H9 (cell line): ENCODE data around the gene VPS4A. TPM values are rescaled to one million over a fixed set of nuclear protein-coding genes. Genes with fewer than 3 reads are reported as not detected.

ENCODE experiments used
- DNase-seq: peaks from one replicate; pipeline ENCODE4 v3.0.0-alpha.2; 2017
- H2AFZ ChIP-seq: one replicate; pipeline ENCODE4 v1.6.1; 2013; ENCODE audit warnings: mild to moderate bottlenecking, low read length, control low read depth, moderate library complexity
- H2AK5ac ChIP-seq: 2 replicates; pipeline ENCODE4 v1.6.1; 2013; ENCODE audit warnings: low read length, control low read depth, mixed read lengths; ENCODE audit not compliant: insufficient read length
- H2BK120ac ChIP-seq: one replicate; pipeline ENCODE4 v1.6.1; 2013; ENCODE audit warnings: low read depth, mild to moderate bottlenecking, low read length, control low read depth, inconsistent platforms; ENCODE audit not compliant: poor library complexity, severe bottlenecking
- H2BK12ac ChIP-seq: 2 replicates; pipeline ENCODE4 v1.6.1; 2013; ENCODE audit warnings: low read length, control low read depth, mixed read lengths, low read depth; ENCODE audit not compliant: insufficient read length
- H2BK15ac ChIP-seq: 2 replicates; pipeline ENCODE4 v1.6.1; 2013; ENCODE audit warnings: low read depth, low read length, control low read depth
- H2BK20ac ChIP-seq: one replicate; pipeline ENCODE4 v1.6.1; 2013; ENCODE audit warnings: low read depth, mild to moderate bottlenecking, low read length, control low read depth, inconsistent platforms; ENCODE audit not compliant: poor library complexity, severe bottlenecking
- H2BK5ac ChIP-seq: 2 replicates; pipeline ENCODE4 v1.6.1; 2013; ENCODE audit warnings: low read length, control low read depth, mixed read lengths; ENCODE audit not compliant: insufficient read length
- H3K14ac ChIP-seq: 2 replicates; pipeline ENCODE4 v1.6.1; 2013; ENCODE audit warnings: low read length, control low read depth; ENCODE audit not compliant: insufficient read depth
- H3K18ac ChIP-seq: 2 replicates; pipeline ENCODE4 v1.6.1; 2013; ENCODE audit warnings: low read depth, mild to moderate bottlenecking, mixed read lengths, low read length, control low read depth; ENCODE audit not compliant: insufficient read length
- H3K23ac ChIP-seq: 2 replicates; pipeline ENCODE4 v1.6.1; 2013; ENCODE audit warnings: low read length, control low read depth, mixed read lengths, low read depth; ENCODE audit not compliant: insufficient read length
- H3K23me2 ChIP-seq: 2 replicates; pipeline ENCODE4 v1.6.1; 2013; ENCODE audit warnings: low read depth, mild to moderate bottlenecking, mixed read lengths, low read length, control low read depth; ENCODE audit not compliant: insufficient read length, poor library complexity, severe bottlenecking
- H3K27ac ChIP-seq: 2 replicates; pipeline ENCODE4 v1.5.1; 2013; ENCODE audit warnings: low read length, control low read depth, mixed read lengths, low read depth; ENCODE audit not compliant: insufficient read length
- H3K27me3 ChIP-seq: 2 replicates; pipeline ENCODE4 v1.6.1; 2013; ENCODE audit warnings: low read length, control low read depth, inconsistent platforms; ENCODE audit not compliant: insufficient read depth
- H3K4ac ChIP-seq: 2 replicates; pipeline ENCODE4 v1.6.1; 2013; ENCODE audit warnings: low read depth, mild to moderate bottlenecking, control low read depth, inconsistent platforms, low read length, moderate library complexity
- H3K4me1 ChIP-seq: 2 replicates; pipeline ENCODE4 v1.6.1; 2013; ENCODE audit warnings: low read length, control low read depth, inconsistent platforms; ENCODE audit not compliant: insufficient read depth
- H3K4me2 ChIP-seq: 2 replicates; pipeline ENCODE4 v1.6.1; 2013; ENCODE audit warnings: low read length, control low read depth, mixed read lengths; ENCODE audit not compliant: insufficient read length, insufficient read depth
- H3K56ac ChIP-seq: 2 replicates; pipeline ENCODE4 v1.6.1; 2013; ENCODE audit warnings: low read depth, mild to moderate bottlenecking, mixed read lengths, low read length, control low read depth; ENCODE audit not compliant: insufficient read length
- H3K79me1 ChIP-seq: 2 replicates; pipeline ENCODE4 v1.6.1; 2013; ENCODE audit warnings: low read depth, mild to moderate bottlenecking, moderate library complexity, low read length, control low read depth, inconsistent platforms; ENCODE audit not compliant: insufficient read depth, poor library complexity, severe bottlenecking
- H3K79me2 ChIP-seq: 2 replicates; pipeline ENCODE4 v1.6.1; 2013; ENCODE audit warnings: low read length, control low read depth, inconsistent platforms; ENCODE audit not compliant: insufficient read depth
- H3K9ac ChIP-seq: 2 replicates; pipeline ENCODE4 v1.6.1; 2013; ENCODE audit warnings: low read length, control low read depth, mixed read lengths; ENCODE audit not compliant: insufficient read length; ENCODE audit errors: extremely low read depth
- H3K9me3 ChIP-seq: one replicate; pipeline ENCODE4 v1.6.1; 2013; ENCODE audit warnings: low read depth, low read length, inconsistent platforms; ENCODE audit not compliant: control insufficient read depth
- H3T11ph ChIP-seq: one replicate; pipeline ENCODE4 v1.6.1; 2013; ENCODE audit warnings: mild to moderate bottlenecking, low read length, control low read depth, inconsistent platforms
- H4K20me1 ChIP-seq: one replicate; pipeline ENCODE4 v1.6.1; 2013; ENCODE audit not compliant: control insufficient read depth, insufficient read length, insufficient read depth
- H4K5ac ChIP-seq: 2 replicates; pipeline ENCODE4 v1.6.1; 2013; ENCODE audit warnings: low read depth, mild to moderate bottlenecking, mixed read lengths, low read length, control low read depth; ENCODE audit not compliant: insufficient read length
- H4K8ac ChIP-seq: replicated peaks from 2 replicates; pipeline ENCODE4 v1.6.1; 2013; ENCODE audit warnings: low read length, control low read depth, mixed read lengths, low read depth; ENCODE audit not compliant: insufficient read length
- H4K91ac ChIP-seq: 2 replicates; pipeline ENCODE4 v1.6.1; 2013; ENCODE audit warnings: low read depth, mild to moderate bottlenecking, moderate library complexity, mixed read lengths, low read length, control low read depth; ENCODE audit not compliant: insufficient read length
- H3K27ac Mint-ChIP-seq, 3 experiments: 2 replicates in 2 of 3; 3 replicates in 1 of 3; pipeline ENCODE4 v1.8.0; 2020 to 2021; ENCODE audit warnings: mixed read lengths in 3 of 3, mild to moderate bottlenecking in 1 of 3, moderate library complexity in 1 of 3
- H3K27me3 Mint-ChIP-seq: 2 replicates; pipeline ENCODE4 v1.8.0; 2021; ENCODE audit warnings: low read depth, mild to moderate bottlenecking, moderate library complexity, mixed read lengths
- H3K36me3 Mint-ChIP-seq, 3 experiments: 2 replicates in 2 of 3; 3 replicates in 1 of 3; pipeline ENCODE4 v1.8.0; 2020 to 2021; ENCODE audit warnings: low read depth in 3 of 3, mixed read lengths in 3 of 3; ENCODE audit not compliant: insufficient read depth in 1 of 3
- H3K4me1 Mint-ChIP-seq, 2 experiments: 2 replicates each; pipeline ENCODE4 v1.8.0; 2020; ENCODE audit warnings: mixed read lengths in 2 of 2
- H3K4me3 Mint-ChIP-seq, 2 experiments: 2 replicates in 1 of 2; 3 replicates in 1 of 2; pipeline ENCODE4 v1.8.0; 2020 to 2021; ENCODE audit warnings: mild to moderate bottlenecking in 2 of 2, mixed read lengths in 2 of 2, moderate library complexity in 1 of 2
- H3K9me3 Mint-ChIP-seq, 2 experiments: 2 replicates in 1 of 2; 3 replicates in 1 of 2; pipeline ENCODE4 v1.8.0; 2020; ENCODE audit warnings: mild to moderate bottlenecking in 2 of 2, mixed read lengths in 2 of 2, moderate library complexity in 1 of 2
- WGBS: extraction: QIAGEN DNeasy Blood & Tissue Kit; methylation state at CpG from one replicate; pipeline ENCODE4 v1.1.7; 2013; ENCODE audit warnings: missing lambda C conversion rate, low lambda C conversion rate, mixed read lengths; ENCODE audit not compliant: insufficient read length; ENCODE audit errors: extremely low coverage; 5-methylcytosine and 5-hydroxymethylcytosine counted together
- total RNA-seq: library from RNA; stranded (reverse); gene quantifications from 2 replicates; pipeline ENCODE4 v1.2.1, GENCODE V29; 2021
- TF ChIP-seq, protein P1 (sequence below): fragments of 200-600 bp; sonication (generic); conservative IDR thresholded peaks from 3 replicates; pipeline ENCODE4 v1.8.0; 2021; ENCODE audit warnings: antibody characterized with exemption, mild to moderate bottlenecking

VPS4A gene
- total RNA-seq, 1 experiment from 2014 or later, result 27.1 TPM

DNA sequence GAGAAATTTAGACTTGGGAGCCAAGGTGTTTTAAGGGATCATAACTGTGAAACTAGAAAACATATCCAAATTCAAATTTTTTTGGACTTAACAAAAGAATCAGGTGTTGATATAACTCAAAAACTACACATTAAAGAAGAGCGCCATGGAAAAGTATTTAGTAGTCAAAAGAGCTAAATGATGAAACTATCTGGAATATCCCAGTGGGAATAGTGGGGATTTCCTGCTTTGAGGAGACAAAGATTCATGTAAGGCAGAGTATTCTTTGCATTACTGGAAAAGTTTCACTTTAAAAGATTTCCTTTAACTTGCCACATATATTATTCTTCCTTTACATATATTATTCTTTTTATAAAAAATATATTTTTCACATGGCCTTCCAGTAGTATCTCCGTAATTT is 40.3 kb upstream of the VPS4A start:
- Histone ChIP-seq H3K79me2 (no peaks in the 10 kb centered on the region), H4K5ac (no peak overlapping the region), H3T11ph (no peak overlapping the region), H2BK12ac (no peak overlapping the region), H3K4ac (no peak overlapping the region), H2BK5ac (no peak overlapping the region), H2BK15ac (no peak overlapping the region), H3K4me2 (no peak overlapping the region), H3K9ac (no peak overlapping the region), H3K56ac (no peak overlapping the region), H3K27ac (no peak overlapping the region), H3K4me1 (no peaks in the 10 kb centered on the region), H2AK5ac (no peak overlapping the region), H3K14ac (no peak overlapping the region), H4K20me1 (no peaks in the 10 kb centered on the region), H3K18ac (no peak overlapping the region), H2BK20ac (no peak overlapping the region), H3K9me3 (no peaks in the 10 kb centered on the region), H3K27me3 (no peaks in the 10 kb centered on the region), H4K8ac (no peak overlapping the region), H2AFZ (no peak overlapping the region), H3K79me1 (no peaks in the 10 kb centered on the region), H4K91ac (no peak overlapping the region), H3K23me2 (no peaks in the 10 kb centered on the region), H3K23ac (no peak overlapping the region), H2BK120ac (no peak overlapping the region)
- H3K27me3 Mint-ChIP-seq, result no peaks in the 10 kb centered on the region
- WGBS, result no CpG with 5 or more reads among the region's 2 CpGs
- no peaks in the 10 kb centered on the region for H3K9me3 Mint-ChIP-seq
- no peak overlapping the region for H3K4me3 Mint-ChIP-seq
- H3K27ac Mint-ChIP-seq, result no peak overlapping the region
- peaks cover 0 to 2% of the 10 kb centered on the region in 2 experiments; a peak in 1 of 4 replicates for H3K4me1 Mint-ChIP-seq
- DNase-seq, result no peak
- TF ChIP-seq, protein P1, sequence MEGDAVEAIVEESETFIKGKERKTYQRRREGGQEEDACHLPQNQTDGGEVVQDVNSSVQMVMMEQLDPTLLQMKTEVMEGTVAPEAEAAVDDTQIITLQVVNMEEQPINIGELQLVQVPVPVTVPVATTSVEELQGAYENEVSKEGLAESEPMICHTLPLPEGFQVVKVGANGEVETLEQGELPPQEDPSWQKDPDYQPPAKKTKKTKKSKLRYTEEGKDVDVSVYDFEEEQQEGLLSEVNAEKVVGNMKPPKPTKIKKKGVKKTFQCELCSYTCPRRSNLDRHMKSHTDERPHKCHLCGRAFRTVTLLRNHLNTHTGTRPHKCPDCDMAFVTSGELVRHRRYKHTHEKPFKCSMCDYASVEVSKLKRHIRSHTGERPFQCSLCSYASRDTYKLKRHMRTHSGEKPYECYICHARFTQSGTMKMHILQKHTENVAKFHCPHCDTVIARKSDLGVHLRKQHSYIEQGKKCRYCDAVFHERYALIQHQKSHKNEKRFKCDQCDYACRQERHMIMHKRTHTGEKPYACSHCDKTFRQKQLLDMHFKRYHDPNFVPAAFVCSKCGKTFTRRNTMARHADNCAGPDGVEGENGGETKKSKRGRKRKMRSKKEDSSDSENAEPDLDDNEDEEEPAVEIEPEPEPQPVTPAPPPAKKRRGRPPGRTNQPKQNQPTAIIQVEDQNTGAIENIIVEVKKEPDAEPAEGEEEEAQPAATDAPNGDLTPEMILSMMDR, result no peak
- peaks cover 7 to 21% (median 19%) of the 10 kb centered on the region in 3 experiments; a peak in 5 of 7 replicates for H3K36me3 Mint-ChIP-seq
